Activated CD8-positive, alpha-beta T cell treated with anti-CD3 and anti-CD28 coated beads for 36 hours (primary cell): ENCODE data around the gene STK25. TPM values are rescaled to one million over a fixed set of nuclear protein-coding genes. Genes with fewer than 3 reads are reported as not detected.

Source experiments
- ATAC-seq: fragments of 200-7000 bp; cut with Tn5 transposase; one replicate; pipeline ENCODE4 v1.10.0; 2021; ENCODE audit warnings: mild to moderate bottlenecking, moderate library complexity
- CTCF ChIA-PET: fragments of 350-600 bp; sonication (Branson Sonifier 250); formaldehyde crosslinking; loops from one replicate; lab custom pipeline; 2021; ENCODE audit warnings: antibody characterized with exemption; lab: Charles Lee
- POLR2A ChIA-PET: fragments of 350-600 bp; sonication (Branson Sonifier 250); formaldehyde crosslinking; loops from one replicate; lab custom pipeline; 2021; ENCODE audit warnings: antibody characterized with exemption; lab: Charles Lee
- DNase-seq: peaks from one replicate; pipeline ENCODE4 v3.0.0-alpha.2; 2020
- H3K27ac Mint-ChIP-seq: one replicate; pipeline ENCODE4 v1.8.0; 2021; ENCODE audit warnings: mild to moderate bottlenecking, mixed read lengths
- H3K27me3 Mint-ChIP-seq: one replicate; pipeline ENCODE4 v1.8.0; 2021; ENCODE audit warnings: mixed read lengths
- H3K36me3 Mint-ChIP-seq: one replicate; pipeline ENCODE4 v1.8.0; 2021; ENCODE audit warnings: low read depth, mixed read lengths
- H3K4me1 Mint-ChIP-seq: one replicate; pipeline ENCODE4 v1.8.0; 2021; ENCODE audit warnings: low read depth, mixed read lengths
- H3K4me3 Mint-ChIP-seq: one replicate; pipeline ENCODE4 v1.8.0; 2021; ENCODE audit warnings: mild to moderate bottlenecking, moderate library complexity, mixed read lengths
- H3K9me3 Mint-ChIP-seq: one replicate; pipeline ENCODE4 v1.8.0; 2021; ENCODE audit warnings: mixed read lengths
- CTCF ChIP-seq: fragments of 200-600 bp; IDR thresholded peaks from one replicate; pipeline ENCODE4 v1.8.0; 2022; ENCODE audit warnings: antibody characterized with exemption, mild to moderate bottlenecking
- intact Hi-C: fragments of 100-400 bp; cut with micrococcal nuclease; formaldehyde crosslinking; loops from one replicate; pipeline ENCODE4 v1.10.0; 2022
- total RNA-seq, 2 experiments: library from RNA; stranded (reverse); gene quantifications; one replicate each; pipeline ENCODE4 v1.2.3, GENCODE V29; 2021

Gene STK25
- total RNA-seq, 2 experiments from 2014 or later = 103 to 104 TPM

DNA sequence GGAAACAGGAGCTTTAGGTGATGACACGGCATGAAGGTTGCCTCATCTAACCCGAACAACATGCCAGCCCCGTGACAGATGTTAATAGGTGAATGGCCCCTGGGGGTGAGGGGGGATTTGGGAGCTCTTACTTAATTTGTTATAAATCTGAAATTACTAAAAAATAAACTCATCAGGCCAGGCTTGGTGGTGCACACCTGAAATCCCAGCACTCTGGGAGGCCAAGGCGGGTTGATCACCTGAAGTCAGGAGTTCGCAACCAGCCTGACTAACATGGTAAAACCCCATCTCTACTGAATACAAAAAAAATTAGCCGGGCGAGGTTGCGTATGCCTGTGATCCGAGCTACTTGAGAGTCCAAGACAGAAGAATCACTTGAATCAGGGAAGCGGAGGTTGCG lies 6.1 kb downstream of the STK25 start:
- no peak for DNase-seq
- TF ChIP-seq CTCF = no peak
- peaks cover 4% of the 10 kb centered on the region for H3K36me3 Mint-ChIP-seq
- H3K27ac Mint-ChIP-seq = no peak overlapping the region
- no peaks in the 10 kb centered on the region for H3K9me3 Mint-ChIP-seq
- ChIA-PET CTCF (interaction anchor here (0.9 kb wide), 1 partner anchor 18 kb away, joined by 3 read pairs; no protein-coding TSS in a partner anchor), POLR2A (no interaction called here)
- H3K27me3 Mint-ChIP-seq = no peaks in the 10 kb centered on the region
- H3K4me3 Mint-ChIP-seq = no peak overlapping the region
- ATAC-seq = no peak
- H3K4me1 Mint-ChIP-seq = peaks cover 13% of the 10 kb centered on the region
- intact Hi-C loops = no loop called here

DNA sequence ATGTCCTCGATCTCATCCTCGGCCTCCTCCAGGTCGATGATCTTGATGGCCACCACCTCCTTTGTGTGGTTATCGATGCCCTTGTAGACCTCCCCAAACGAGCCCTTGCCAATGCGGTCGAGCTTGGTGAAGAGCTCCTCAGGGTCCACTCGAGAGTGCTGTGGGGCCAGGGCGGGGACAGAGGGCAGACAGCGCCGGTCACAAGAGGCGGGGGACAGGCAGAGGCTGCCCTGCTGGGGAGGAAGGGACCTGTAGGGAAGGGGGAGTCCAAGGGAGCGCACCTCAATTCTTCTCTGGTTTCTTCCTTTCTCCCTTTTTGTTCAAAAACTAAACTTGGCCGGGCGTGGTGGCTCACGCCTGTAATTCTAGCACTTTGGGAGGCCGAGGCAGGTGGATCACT lies 6.8 kb downstream of the STK25 start:
- no peak overlapping the region for H3K27ac Mint-ChIP-seq
- CTCF ChIA-PET = no interaction called here

GRCh38 chr2:241501099-241501541 lies 7.3 kb downstream of the STK25 start:
- no peak overlapping the region for H3K27ac Mint-ChIP-seq
- no peak for TF ChIP-seq CTCF
- no peaks in the 10 kb centered on the region for H3K27me3 Mint-ChIP-seq

More for the DNA sequence above, 6.8 kb downstream of the STK25 start:
- POLR2A ChIA-PET = no interaction called here
- DNase-seq (no peak), ATAC-seq (no peak)
- no peak overlapping the region for H3K4me3 Mint-ChIP-seq
- TF ChIP-seq CTCF = no peak
- no peaks in the 10 kb centered on the region for H3K27me3 Mint-ChIP-seq
- no peaks in the 10 kb centered on the region for H3K9me3 Mint-ChIP-seq
- H3K36me3 Mint-ChIP-seq = no peaks in the 10 kb centered on the region
- intact Hi-C loops = no loop called here
- peaks cover 7% of the 10 kb centered on the region for H3K4me1 Mint-ChIP-seq

DNA sequence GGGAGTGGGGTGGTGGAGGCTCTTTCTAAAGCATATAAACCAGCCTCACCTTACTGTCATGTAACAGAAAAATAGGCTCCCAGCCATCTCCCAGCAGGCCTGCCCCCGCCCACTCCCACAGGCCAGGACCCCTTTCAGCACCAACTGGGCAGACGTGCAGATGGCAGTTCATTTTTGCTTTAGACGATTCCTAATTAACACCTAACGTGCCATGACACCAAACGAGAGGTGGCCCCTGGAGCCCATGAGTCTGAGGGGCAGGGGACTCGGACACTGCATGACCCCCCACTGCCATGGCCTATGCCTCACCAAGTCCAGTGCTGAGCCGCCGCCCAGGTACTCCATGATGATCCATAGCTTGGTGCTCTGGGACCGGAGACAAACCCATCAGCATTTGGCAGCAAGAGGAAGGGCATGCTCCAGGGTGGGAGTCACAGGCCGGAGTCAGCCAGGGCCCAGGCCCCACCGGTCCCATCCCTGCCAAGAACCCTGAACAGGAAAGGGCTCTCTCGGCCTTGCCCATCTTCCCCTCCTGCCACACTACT lies 7.9 kb downstream of the STK25 start:
- intact Hi-C loops = no loop called here
- CTCF ChIA-PET = no interaction called here
- peaks cover 2% of the 10 kb centered on the region for H3K4me1 Mint-ChIP-seq
- no peak for ATAC-seq
- POLR2A ChIA-PET = no interaction called here
- DNase-seq = no peak
- H3K27ac Mint-ChIP-seq = no peak overlapping the region
- H3K27me3 Mint-ChIP-seq = no peaks in the 10 kb centered on the region
- H3K4me3 Mint-ChIP-seq = no peak overlapping the region
- no peaks in the 10 kb centered on the region for H3K9me3 Mint-ChIP-seq
- TF ChIP-seq CTCF = no peak
- H3K36me3 Mint-ChIP-seq = no peaks in the 10 kb centered on the region

More at GRCh38 chr2:241501099-241501541, 7.3 kb downstream of the STK25 start:
- Mint-ChIP-seq H3K36me3 (no peaks in the 10 kb centered on the region), H3K4me1 (peaks cover 5% of the 10 kb centered on the region), H3K9me3 (no peaks in the 10 kb centered on the region), H3K4me3 (no peak overlapping the region)
- POLR2A ChIA-PET = no interaction called here
- ATAC-seq (no peak), DNase-seq (no peak)
- intact Hi-C loops = no loop called here
- CTCF ChIA-PET = no interaction called here

GRCh38 chr2:241500016-241500415 lies 8.4 kb downstream of the STK25 start:
- H3K27ac Mint-ChIP-seq = no peak overlapping the region
- ATAC-seq (no peak), DNase-seq (no peak)
- H3K9me3 Mint-ChIP-seq = no peaks in the 10 kb centered on the region
- intact Hi-C loops = no loop called here
- no peaks in the 10 kb centered on the region for H3K4me1 Mint-ChIP-seq
- ChIA-PET CTCF (no interaction called here), POLR2A (no interaction called here)
- no peak overlapping the region for H3K4me3 Mint-ChIP-seq
- H3K36me3 Mint-ChIP-seq = peaks cover 3% of the 10 kb centered on the region
- H3K27me3 Mint-ChIP-seq = no peaks in the 10 kb centered on the region
- TF ChIP-seq CTCF = no peak
